ENCODE data around the gene PTX4. TPM values are rescaled to one million over a fixed set of nuclear protein-coding genes. Genes with fewer than 3 reads are reported as not detected.

PTX4 gene
- total and polyA plus RNA-seq, 9 of the 15 experiments (the other 6 are each of a cell fraction or from before 2014, with no cell fraction given), result 0.11 TPM; not detected in 8

DNA sequence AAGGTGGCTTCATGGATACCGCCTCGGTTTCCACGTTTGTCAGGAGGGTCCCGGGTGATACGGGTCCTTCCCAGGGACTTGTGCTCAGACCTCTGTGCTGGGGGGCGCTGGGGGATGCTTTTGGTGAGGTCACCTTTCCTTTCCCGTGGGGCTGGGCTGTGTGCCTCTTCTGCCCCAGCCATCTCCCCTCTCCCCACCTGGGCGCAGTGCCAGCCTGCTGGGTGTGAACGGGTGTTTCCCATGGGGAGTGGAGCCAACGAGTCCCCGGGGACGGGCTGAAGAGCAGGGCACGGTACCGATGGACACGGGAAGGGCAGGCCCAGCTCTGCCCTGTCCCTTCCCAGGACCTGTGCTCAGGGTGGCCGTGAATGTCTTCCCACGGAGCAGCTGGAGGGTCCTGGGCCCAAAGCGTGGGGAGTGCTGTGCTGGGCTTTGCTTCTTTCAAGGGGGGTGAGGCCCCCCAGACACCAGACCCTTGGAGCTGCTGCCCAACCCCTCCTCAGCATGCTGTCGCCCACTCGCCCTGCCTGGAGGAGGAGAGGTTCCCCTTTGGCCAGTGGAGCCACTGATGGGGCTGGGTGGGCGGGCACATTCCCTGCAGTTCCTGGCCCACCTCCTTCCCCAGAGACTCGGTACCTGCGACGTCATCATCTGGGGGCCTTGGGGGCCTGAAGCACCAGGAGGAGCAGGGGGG lies 19.9 kb upstream of the PTX4 start:
- no peak overlapping the region for H2AFZ ChIP-seq (ENCODE audit: low read depth, low read length)
- H3K4me3 ChIP-seq, result no peak overlapping the region
- no peak overlapping the region for H3K9ac ChIP-seq (ENCODE audit: insufficient read depth in 1 of 2, low read depth in 2 of 2, low read length in 2 of 2)
- H4K20me1 ChIP-seq (replicated peaks; ENCODE audit: control insufficient read depth, insufficient read depth, low read length), result no peaks in the 10 kb centered on the region
- H3K9me3 ChIP-seq (replicated peaks; ENCODE audit: control insufficient read depth, insufficient read depth, low read depth, low read length), result no peaks in the 10 kb centered on the region
- H3K27ac ChIP-seq (ENCODE audit: extremely low read depth, low read depth, low read length), result no peak overlapping the region
- 87% methylated on average over 19 of the region's 24 CpGs for WGBS (ENCODE audit: insufficient coverage, low coverage, missing lambda C conversion rate)
- ChIA-PET POLR2A (interaction anchor here (0.6 kb wide), 1 partner anchor 152 kb away, joined by 4 read pairs; no protein-coding TSS in a partner anchor), CTCF (ENCODE audit: low intra/inter-chr PET ratio) (no interaction called here)
- H3K9me1 ChIP-seq (ENCODE audit: control insufficient read depth, insufficient read depth, low read length), result no peaks in the 10 kb centered on the region
- FAIRE-seq (no peak), ATAC-seq (no peak), DNase-seq (ENCODE audit: extremely low read depth in 1 of 4, low spot score in 3 of 4) (no peak)
- no peak for TF ChIP-seq MAX (CRISPR knock-in tag; IDR thresholded peaks at IDR 0.05)
- no peak for TF ChIP-seq FOXA1 (IDR thresholded peaks at IDR 0.05; ENCODE audit: borderline replicate concordance)
- TF ChIP-seq RBFOX2 (IDR thresholded peaks at IDR 0.05; ENCODE audit: low read depth, low read length), result peak; percentile 14
- intact Hi-C loops (cut with micrococcal nuclease) (no loop called here), in situ Hi-C loops (cut with MboI) (no loop called here)
- no peaks in the 10 kb centered on the region for H3K27me3 ChIP-seq (ENCODE audit: control insufficient read depth in 2 of 2, insufficient read depth in 2 of 2, low read length in 2 of 2)
- BruUV-seq (replicated peaks), result no TSS peak
- H3K4me2 ChIP-seq (ENCODE audit: insufficient read depth, low read length), result no peak overlapping the region
- peaks cover 0 to 43% of the 10 kb centered on the region in 2 experiments; a peak in 2 of 5 replicates for H3K4me1 ChIP-seq (replicated peaks in 1 of 2; ENCODE audit: control insufficient read depth in 2 of 2, insufficient read depth in 2 of 2, low read length in 2 of 2)
- no peaks in the 10 kb centered on the region for H3K79me2 ChIP-seq (ENCODE audit: control insufficient read depth, insufficient read depth, low read length)
- H3K36me3 ChIP-seq (ENCODE audit: control insufficient read depth, insufficient read depth, low read length), result peaks cover 51% of the 10 kb centered on the region; the same call in 1 of the 3 replicates
